Transverse colon (tissue), 4 donors: ENCODE data around the gene SPIRE1. TPM values are rescaled to one million over a fixed set of nuclear protein-coding genes. Genes with fewer than 3 reads are reported as not detected.

Source experiments
- DNase-seq: peaks from one replicate; pipeline ENCODE4 v3.0.0-alpha.2; 2019
- H3K27ac ChIP-seq, 4 donors: fragments of 200-600 bp; sonication (generic); 2 replicates each; pipeline ENCODE4 v1.5.1; 2016 to 2018; ENCODE audit warnings: inconsistent platforms in 4 of 4
- H3K27me3 ChIP-seq: fragments of 200-600 bp; sonication (generic); 2 replicates; pipeline ENCODE4 v1.5.1; 2017; ENCODE audit warnings: inconsistent platforms
- H3K36me3 ChIP-seq, 4 donors: fragments of 200-600 bp; sonication (generic); 2 replicates each; pipeline ENCODE4 v1.5.1; 2017 to 2019; ENCODE audit warnings: inconsistent platforms in 4 of 4
- H3K4me1 ChIP-seq, 4 donors: fragments of 200-600 bp; sonication (generic); 2 replicates each; pipeline ENCODE4 v1.5.1; 2017 to 2020; ENCODE audit warnings: inconsistent platforms in 4 of 4
- H3K4me3 ChIP-seq, 4 donors: fragments of 200-600 bp; sonication (generic); 1 replicate in 1 of 4; 2 replicates in 3 of 4; pipeline versions ENCODE4 v1.5.1 to v1.6.1; 2017 to 2019; ENCODE audit warnings: inconsistent platforms in 4 of 4
- H3K9me3 ChIP-seq, 2 donors: fragments of 200-600 bp; sonication (generic); 2 replicates each; pipeline ENCODE4 v1.5.1; 2017 to 2019; ENCODE audit warnings: inconsistent platforms in 2 of 2
- CTCF ChIP-seq, 5 experiments: fragments of 200-600 bp in 3 of 5; fragments of 450-650 bp in 2 of 5; sonication (generic) in 3 of 5; IDR thresholded peaks; 1 replicate in 2 of 5; 2 replicates in 3 of 5; pipeline ENCODE4 v1.5.1; 2016 to 2017; ENCODE audit warnings: antibody characterized with exemption in 5 of 5, inconsistent platforms in 3 of 5, mild to moderate bottlenecking in 2 of 5, moderate library complexity in 1 of 5
- EP300 ChIP-seq: sonication (generic); formaldehyde crosslinking; IDR thresholded peaks from one replicate; pipeline ENCODE4 v1.6.1; 2017; ENCODE audit warnings: antibody characterized with exemption, low read depth
- POLR2A ChIP-seq: fragments of 450-650 bp; IDR thresholded peaks from one replicate; pipeline ENCODE4 v1.6.1; 2016; ENCODE audit warnings: antibody characterized with exemption, mild to moderate bottlenecking, moderate library complexity
- POLR2AphosphoS5 ChIP-seq, 3 donors: sonication (generic); formaldehyde crosslinking; IDR thresholded peaks; one replicate each; pipeline ENCODE4 v1.6.1; 2016; ENCODE audit warnings: antibody characterized with exemption in 3 of 3
- WGBS, 2 donors: methylation state at CpG; one replicate each; pipeline ENCODE4 v1.1.5; 2018; ENCODE audit warnings: low coverage in 1 of 2; 5-methylcytosine and 5-hydroxymethylcytosine counted together
- in situ Hi-C, 4 donors: fragments of 200-750 bp; cut with MboI; loops; one replicate each; pipeline versions ENCODE4 v1.15.0 to v1.15.1; 2017; ENCODE audit warnings: low sequenced_read_pairs in 3 of 4, low pct_ligation_motif_present in 1 of 4, low pct_unique_long_range_greater_than_20kb in 1 of 4
- intact Hi-C: fragments of 100-400 bp; cut with DNase I; formaldehyde crosslinking; loops from one replicate; pipeline ENCODE4 v1.15.1; 2023; ENCODE audit warnings: low total_unique reads
- total RNA-seq, 4 donors: library from RNA; depleted of rRNA; stranded (reverse); fragments of >200 nt; gene quantifications; one replicate each; pipeline ENCODE4 v1.1.0, GENCODE V29; 2016

The SPIRE1 gene
- total RNA-seq, 4 donors from 2014 or later: 6.0 to 7.8 (median 6.8) TPM

- Histone ChIP-seq H3K9me3 (no peaks in the 10 kb centered on the region), H3K4me3 (no peak overlapping the region), H3K4me1 (no peaks in the 10 kb centered on the region), H3K36me3 (no peaks in the 10 kb centered on the region), H3K27ac (no peak overlapping the region), H3K27me3 (no peaks in the 10 kb centered on the region)
- intact Hi-C loops: no loop called here
- WGBS, 2 donors: 85% methylated on average over 9 of the region's 9 CpGs; no CpG with 5 or more reads in 1 of the 2 donors
- in situ Hi-C loops: no loop called here
- TF ChIP-seq POLR2A: no peak
- DNase-seq: no peak
Measured at GRCh38 chr18:12464731-12465130, 193.2 kb downstream of the SPIRE1 start.

DNA sequence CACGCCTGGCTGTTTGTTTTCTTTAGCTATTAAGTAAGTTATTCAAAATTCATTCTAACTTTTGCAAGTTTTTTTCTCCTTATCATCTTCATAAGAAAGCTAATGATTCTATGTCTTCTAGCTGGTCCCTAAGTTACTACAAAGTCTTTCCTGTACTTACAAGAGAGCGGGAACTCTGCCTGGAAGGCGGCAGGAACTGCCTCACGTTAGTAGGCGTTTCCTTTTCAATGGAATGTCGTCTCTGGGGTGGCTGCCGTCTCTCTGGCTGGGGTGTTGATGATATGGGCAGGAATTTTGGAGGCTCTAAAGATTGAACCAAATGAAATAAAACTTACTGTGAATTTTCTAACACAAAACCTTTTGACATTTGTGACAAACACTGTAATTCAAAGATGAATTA is 194.7 kb downstream of the SPIRE1 start:
- 70 to 80% methylated on average over 4 to 7 of the region's 7 CpGs for WGBS, 2 donors
- Histone ChIP-seq H3K27ac (no peak overlapping the region), H3K36me3 (no peaks in the 10 kb centered on the region), H3K27me3 (no peaks in the 10 kb centered on the region), H3K9me3 (no peaks in the 10 kb centered on the region), H3K4me3 (no peak overlapping the region), H3K4me1 (no peaks in the 10 kb centered on the region)
- no peak for TF ChIP-seq CTCF (IDR thresholded peaks at IDR 0.05)
- TF ChIP-seq POLR2AphosphoS5 (IDR thresholded peaks at IDR 0.05): no peak
- TF ChIP-seq POLR2A: no peak
- no peak for TF ChIP-seq EP300
- in situ Hi-C loops (no loop called here), intact Hi-C loops (no loop called here)
- no peak for DNase-seq

DNA sequence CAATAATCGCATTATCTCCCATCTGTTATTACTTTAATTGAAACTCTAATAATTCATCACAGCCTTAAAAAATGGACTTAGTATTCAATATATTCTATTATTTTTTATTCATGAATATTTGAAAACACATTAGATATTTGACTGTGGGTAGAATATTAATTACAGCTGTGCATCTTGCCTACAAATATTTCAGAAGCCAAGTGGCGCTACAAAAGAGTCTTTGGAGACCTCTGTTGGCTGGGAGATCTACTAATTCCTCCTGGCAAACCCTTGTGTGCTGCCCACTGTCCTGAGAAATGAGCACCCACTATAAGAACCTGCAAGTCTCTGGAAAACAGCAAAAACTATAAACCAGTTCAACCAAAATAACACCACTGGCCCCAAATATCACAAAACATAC is 195.7 kb downstream of the SPIRE1 start:
- no peak for DNase-seq
- no peaks in the 10 kb centered on the region for H3K36me3 ChIP-seq
- WGBS, 2 donors: 83 to 96% methylated on average over 2 of the region's 2 CpGs
- H3K27me3 ChIP-seq: no peaks in the 10 kb centered on the region
- H3K9me3 ChIP-seq: no peaks in the 10 kb centered on the region
- in situ Hi-C loops: no loop called here
- H3K27ac ChIP-seq: no peak overlapping the region
- no peak for TF ChIP-seq EP300
- no peak for TF ChIP-seq POLR2AphosphoS5 (IDR thresholded peaks at IDR 0.05)
- TF ChIP-seq POLR2A: no peak
- no peak for TF ChIP-seq CTCF (IDR thresholded peaks at IDR 0.05)
- intact Hi-C loops: no loop called here
- H3K4me1 ChIP-seq: no peaks in the 10 kb centered on the region
- no peak overlapping the region for H3K4me3 ChIP-seq

DNA sequence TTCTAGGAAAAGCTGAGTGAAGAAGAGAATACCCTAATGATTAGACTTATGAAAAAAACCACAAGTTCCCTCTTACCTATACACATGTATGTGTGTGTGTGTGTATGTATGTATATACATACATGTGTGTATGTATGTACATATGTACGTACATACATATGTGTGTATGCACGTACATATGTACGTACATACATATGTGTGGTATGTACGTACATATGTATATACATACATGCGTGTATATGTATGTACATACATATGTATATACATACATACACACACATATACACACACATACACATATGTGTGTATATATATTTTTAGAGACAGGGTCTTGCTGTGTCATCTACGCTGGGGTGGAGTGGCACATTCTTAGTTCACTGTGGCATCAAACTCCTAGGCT is 196.6 kb downstream of the SPIRE1 start:
- WGBS, 2 donors: 59 to 88% methylated on average over 6 of the region's 6 CpGs
- no peak for DNase-seq

DNA sequence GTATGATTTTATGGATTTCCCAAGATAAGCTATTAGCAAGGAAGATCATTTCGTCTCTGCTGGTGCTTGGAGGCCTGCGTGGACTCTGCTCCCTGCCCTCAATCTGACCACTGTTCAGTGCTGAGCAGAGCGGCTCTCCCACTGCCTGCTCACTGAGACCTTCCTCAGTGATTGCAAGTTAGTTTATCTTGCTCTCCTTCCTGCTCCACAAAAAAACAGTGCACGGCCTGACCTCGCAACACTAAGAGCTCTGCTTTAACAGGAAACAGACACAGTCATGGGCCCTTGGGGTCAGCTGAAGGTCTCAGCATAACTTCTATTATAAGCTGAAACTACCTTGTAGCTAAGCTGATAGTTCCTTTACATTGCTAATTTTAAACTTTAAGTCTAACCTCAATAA is 197.0 kb downstream of the SPIRE1 start:
- in situ Hi-C loops: no loop called here
- no peak overlapping the region for H3K27ac ChIP-seq

More for the DNA sequence above, 196.6 kb downstream of the SPIRE1 start:
- Histone ChIP-seq H3K4me1 (no peaks in the 10 kb centered on the region), H3K4me3 (no peak overlapping the region), H3K9me3 (no peaks in the 10 kb centered on the region), H3K36me3 (no peaks in the 10 kb centered on the region), H3K27ac (no peak overlapping the region), H3K27me3 (no peaks in the 10 kb centered on the region)
- in situ Hi-C loops: no loop called here
- no peak for TF ChIP-seq EP300
- intact Hi-C loops: no loop called here

More for the DNA sequence above, 197.0 kb downstream of the SPIRE1 start:
- Histone ChIP-seq H3K4me3 (no peak overlapping the region), H3K4me1 (no peaks in the 10 kb centered on the region), H3K27me3 (no peaks in the 10 kb centered on the region), H3K36me3 (no peaks in the 10 kb centered on the region), H3K9me3 (no peaks in the 10 kb centered on the region)
- 26 to 54% methylated on average over 3 to 5 of the region's 5 CpGs for WGBS, 2 donors
- no peak for DNase-seq
- intact Hi-C loops: no loop called here
- no peak for TF ChIP-seq POLR2AphosphoS5 (IDR thresholded peaks at IDR 0.05)
- no peak for TF ChIP-seq CTCF (IDR thresholded peaks at IDR 0.05)
